Measurements from ENCODE around the gene GMEB2.
"Not testable (repeated sequence)": the region's sequence is repeated elsewhere in the genome, so short reads cannot be mapped to it uniquely, and the experiment has no call there.

The GMEB2 gene

GRCh38 chr20:63559485-63560332, 67.2 kb downstream of the GMEB2 start:
- DNase-seq (ENCODE audit: low spot score): not testable (repeated sequence)

- no peak for DNase-seq (ENCODE audit: low spot score)
Observed at GRCh38 chr20:63558804-63559484, 68.0 kb downstream of the GMEB2 start.

GRCh38 chr20:63557481-63557891, 69.4 kb downstream of the GMEB2 start:
- no peak for DNase-seq (ENCODE audit: low spot score)

GRCh38 chr20:63556873-63557478, 69.9 kb downstream of the GMEB2 start:
- no peak for DNase-seq (ENCODE audit: low spot score)

- DNase-seq (ENCODE audit: low spot score): no peak
Observed at GRCh38 chr20:63555661-63556381, 71.1 kb downstream of the GMEB2 start.

GRCh38 chr20:63554361-63555278, 72.3 kb downstream of the GMEB2 start:
- no peak for DNase-seq (ENCODE audit: low spot score)

GRCh38 chr20:63553933-63554290, 73.0 kb downstream of the GMEB2 start, which contains the start of gene FNDC11:
TSS of gene FNDC11 (plus strand) at chr20:63554159. CDS start at chr20:63555664, 1,505 bp downstream.
- no peak for DNase-seq (ENCODE audit: low spot score)

- DNase-seq (ENCODE audit: low spot score): peak; percentile 76
Observed at GRCh38 chr20:63553251-63553932, 73.5 kb downstream of the GMEB2 start.

- DNase-seq (ENCODE audit: low spot score): no peak
Observed at GRCh38 chr20:63552481-63553249, 74.2 kb downstream of the GMEB2 start.

- DNase-seq (ENCODE audit: low spot score): no peak
Observed at GRCh38 chr20:63551068-63551467, 75.8 kb downstream of the GMEB2 start.

GRCh38 chr20:63549679-63550282, 77.1 kb downstream of the GMEB2 start:
- no peak for DNase-seq (ENCODE audit: low spot score)

GRCh38 chr20:63549019-63549418, 77.9 kb downstream of the GMEB2 start:
- DNase-seq (ENCODE audit: low spot score): no peak

GRCh38 chr20:63548542-63548941, 78.4 kb downstream of the GMEB2 start:
- DNase-seq (ENCODE audit: low spot score): no peak

GRCh38 chr20:63547725-63548480, 79.0 kb downstream of the GMEB2 start, which contains the start of gene SRMS:
TSS of gene SRMS (minus strand) at chr20:63547749. CDS start at chr20:63547463, 286 bp downstream.
- no peak for DNase-seq (ENCODE audit: low spot score)

GRCh38 chr20:63546956-63547724, 79.8 kb downstream of the GMEB2 start:
- no peak for DNase-seq (ENCODE audit: low spot score)

GRCh38 chr20:63546256-63546955, 80.5 kb downstream of the GMEB2 start:
- no peak for DNase-seq (ENCODE audit: low spot score)

- DNase-seq (ENCODE audit: low spot score): no peak
Observed at GRCh38 chr20:63545814-63546213, 81.1 kb downstream of the GMEB2 start.

Data from LoVo (cell line).